ENCODE data around the gene MACROH2A1.

MACROH2A1 gene

DNA sequence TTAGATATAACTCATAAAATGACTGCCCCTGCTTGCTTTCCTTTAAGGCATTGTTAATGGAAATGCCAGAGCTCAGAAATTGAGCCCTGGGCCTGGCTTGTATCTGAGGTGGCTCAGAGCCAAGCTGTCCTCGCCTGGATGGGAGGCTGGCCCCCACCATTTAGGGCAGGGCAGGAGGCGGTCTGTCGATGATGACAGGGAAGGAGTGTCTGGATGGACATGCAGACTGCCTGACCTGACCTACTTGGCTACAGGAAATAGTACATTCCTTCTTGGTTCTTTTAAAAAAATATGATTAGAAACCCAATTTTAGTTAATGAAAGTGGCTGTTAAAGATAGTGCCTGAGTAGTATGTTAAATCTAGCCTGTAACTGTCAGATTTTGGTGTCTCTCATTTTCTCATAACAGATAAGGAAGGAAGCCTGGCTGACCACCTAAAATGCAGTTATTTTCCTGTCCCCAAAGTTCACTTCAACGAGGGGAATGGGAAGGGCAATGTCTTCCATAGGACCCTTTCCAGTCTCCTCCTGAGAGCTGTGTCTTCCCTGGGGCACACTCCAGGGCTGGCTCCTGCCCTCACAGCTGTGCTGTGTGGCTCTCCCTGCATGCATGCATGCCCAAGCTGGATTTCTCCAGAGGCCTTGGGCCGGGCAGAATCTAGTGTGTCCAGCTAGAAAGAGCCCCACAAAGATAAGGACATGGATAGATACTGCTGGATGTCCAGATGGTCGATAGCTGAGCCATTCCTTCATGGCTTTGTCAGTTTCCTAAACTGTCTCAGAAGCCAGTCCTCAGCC is 42.3 kb downstream of the MACROH2A1 start:
- no peak for DNase-seq (ENCODE audit: low read depth in 1 of 2, low spot score in 1 of 2)

DNA sequence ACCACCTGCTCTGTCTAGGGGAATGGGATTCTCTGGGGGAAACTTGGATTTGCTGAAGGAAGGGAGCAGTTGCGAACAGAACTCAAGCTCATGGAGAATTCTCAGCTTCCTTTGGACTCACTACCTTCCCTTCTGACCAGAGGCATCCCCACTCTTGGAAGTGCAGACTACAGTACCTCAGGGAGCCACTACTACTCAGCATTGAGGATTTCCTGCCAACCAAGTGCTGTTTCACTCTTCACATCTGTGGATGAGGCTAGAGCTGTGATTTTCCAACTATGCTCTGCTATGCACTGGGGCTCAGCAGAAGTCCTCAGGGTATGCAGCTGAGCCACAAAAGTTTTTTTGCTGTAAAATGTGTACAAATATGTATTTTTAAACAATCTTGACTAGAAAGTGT is 43.9 kb downstream of the MACROH2A1 start:
- DNase-seq (ENCODE audit: low read depth in 1 of 2, low spot score in 1 of 2): no peak

- DNase-seq (ENCODE audit: low read depth in 1 of 2, low spot score in 1 of 2): no peak
These were observed 44.9 kb downstream of the MACROH2A1 start for GRCh38 chr5:135353952-135354721.

DNA sequence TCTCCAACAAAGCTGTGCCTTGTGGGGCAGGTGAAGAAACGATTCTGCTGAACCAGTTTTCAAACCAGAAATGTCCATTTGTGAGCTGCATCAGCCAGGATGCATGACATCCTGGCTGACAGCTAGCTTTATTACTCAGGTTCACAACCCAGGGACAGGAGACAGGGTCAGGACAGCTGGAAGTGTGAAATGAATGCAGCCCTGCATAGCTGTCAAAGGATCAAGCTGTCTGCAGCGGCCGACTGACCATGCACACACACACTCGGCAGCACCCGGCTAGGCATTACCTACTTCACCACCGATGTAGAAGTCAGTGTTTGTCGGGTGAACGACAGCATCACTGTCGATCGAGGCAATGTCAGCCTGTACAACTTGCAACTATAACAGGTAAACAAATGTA is 48.5 kb downstream of the MACROH2A1 start:
- DNase-seq (ENCODE audit: low read depth in 1 of 2, low spot score in 1 of 2): no peak

DNA sequence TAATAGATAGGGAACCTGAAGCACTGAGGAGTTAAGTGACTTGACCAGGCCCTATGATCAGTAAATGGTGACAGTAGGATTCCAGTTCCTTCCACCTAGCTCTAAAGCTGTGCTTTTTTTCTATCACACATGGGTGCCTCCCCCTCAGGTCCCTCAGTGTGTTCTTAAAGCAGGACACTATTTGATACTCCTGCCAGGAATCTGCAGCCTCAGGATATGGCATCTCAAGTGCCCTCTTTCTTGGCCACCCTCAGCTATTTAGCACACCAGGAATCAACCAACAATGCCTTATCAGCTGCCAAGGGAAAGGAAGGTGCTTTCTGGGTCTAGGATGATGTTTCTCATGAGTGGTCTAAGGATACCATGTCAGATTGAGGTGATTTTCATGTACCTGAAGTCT is 49.1 kb downstream of the MACROH2A1 start:
- no peak for DNase-seq (ENCODE audit: low read depth in 1 of 2, low spot score in 1 of 2)

- no peak for DNase-seq (ENCODE audit: low read depth in 1 of 2, low spot score in 1 of 2)
These were observed 49.6 kb downstream of the MACROH2A1 start for GRCh38 chr5:135349451-135349850.

GRCh38 chr5:135348918-135349317 is 50.1 kb downstream of the MACROH2A1 start:
- no peak for DNase-seq (ENCODE audit: low read depth in 1 of 2, low spot score in 1 of 2)

GRCh38 chr5:135347392-135347791 is 51.6 kb downstream of the MACROH2A1 start:
- no peak for DNase-seq (ENCODE audit: low read depth in 1 of 2, low spot score in 1 of 2)

DNA sequence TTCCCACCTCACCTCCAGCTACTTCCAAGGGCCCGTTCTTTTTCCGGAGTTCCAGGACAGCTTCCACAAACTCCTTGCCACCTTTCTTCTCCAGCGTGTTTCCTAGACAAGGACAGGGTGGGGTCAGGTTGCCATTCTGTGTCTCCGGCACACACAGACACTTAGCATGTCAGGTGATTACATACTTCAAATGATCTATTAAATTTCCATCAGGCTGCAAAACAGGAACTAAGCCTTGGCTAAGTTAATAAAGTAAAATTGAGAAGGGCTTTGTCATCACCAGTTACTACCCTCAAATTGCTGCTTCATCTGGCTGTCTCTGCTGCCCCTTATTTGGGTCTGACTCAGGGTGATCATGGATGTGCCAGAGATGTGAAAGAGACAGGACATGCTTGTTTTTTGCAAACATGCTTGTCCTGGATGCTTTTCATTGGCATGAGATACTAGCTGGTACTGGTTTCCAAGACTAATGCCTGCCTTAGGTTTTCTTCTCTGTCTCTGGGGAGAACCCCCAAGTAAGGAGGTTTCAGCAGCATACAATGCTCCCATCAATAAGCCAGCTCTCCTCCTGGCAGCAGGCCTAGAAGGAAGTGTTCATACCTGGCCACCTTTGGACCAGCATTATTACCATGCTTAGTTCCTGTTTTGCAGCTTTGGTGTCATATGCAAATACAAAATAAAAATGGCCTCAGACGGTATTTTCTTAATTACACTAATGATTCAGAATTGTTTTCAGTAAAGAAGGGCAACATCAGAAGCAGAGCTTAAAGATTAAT is 52.9 kb downstream of the MACROH2A1 start:
- no peak for DNase-seq (ENCODE audit: low read depth in 1 of 2, low spot score in 1 of 2)

GRCh38 chr5:135344349-135344748 is 54.7 kb downstream of the MACROH2A1 start:
- no peak for DNase-seq (ENCODE audit: low read depth in 1 of 2, low spot score in 1 of 2)

- DNase-seq (ENCODE audit: low read depth in 1 of 2, low spot score in 1 of 2): no peak
These were observed 55.6 kb downstream of the MACROH2A1 start for GRCh38 chr5:135343413-135343812.

GRCh38 chr5:135342551-135342875 is 56.5 kb downstream of the MACROH2A1 start:
- DNase-seq (ENCODE audit: low read depth in 1 of 2, low spot score in 1 of 2): no peak

GRCh38 chr5:135341696-135342550 is 57.1 kb downstream of the MACROH2A1 start:
- no peak for DNase-seq (ENCODE audit: low read depth in 1 of 2, low spot score in 1 of 2)

- no peak for DNase-seq (ENCODE audit: low read depth in 1 of 2, low spot score in 1 of 2)
These were observed 57.9 kb downstream of the MACROH2A1 start for GRCh38 chr5:135341016-135341666.

GRCh38 chr5:135340568-135340967 is 58.5 kb downstream of the MACROH2A1 start:
- no peak for DNase-seq (ENCODE audit: low read depth in 1 of 2, low spot score in 1 of 2)

DNA sequence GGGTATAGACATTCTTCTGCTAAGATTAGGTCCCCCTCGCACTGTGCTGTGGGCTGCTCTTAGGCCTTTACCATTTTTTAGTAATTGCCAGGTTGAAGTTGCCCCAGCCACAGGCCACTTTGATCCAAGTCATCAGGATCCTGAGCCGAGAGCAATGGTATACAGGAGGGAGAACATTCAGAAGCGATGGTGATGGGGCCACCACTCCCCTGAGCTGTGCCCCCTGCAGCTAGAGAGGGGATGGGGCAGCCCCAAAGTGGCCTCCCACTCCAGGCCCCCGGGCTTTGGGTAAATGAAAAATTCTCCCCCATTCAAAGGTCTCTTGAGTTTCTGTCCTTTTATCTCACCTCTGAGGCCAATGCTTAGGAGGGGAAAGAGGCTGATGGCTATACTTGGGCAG is 59.4 kb downstream of the MACROH2A1 start:
- no peak for DNase-seq (ENCODE audit: low read depth in 1 of 2, low spot score in 1 of 2)

DNA sequence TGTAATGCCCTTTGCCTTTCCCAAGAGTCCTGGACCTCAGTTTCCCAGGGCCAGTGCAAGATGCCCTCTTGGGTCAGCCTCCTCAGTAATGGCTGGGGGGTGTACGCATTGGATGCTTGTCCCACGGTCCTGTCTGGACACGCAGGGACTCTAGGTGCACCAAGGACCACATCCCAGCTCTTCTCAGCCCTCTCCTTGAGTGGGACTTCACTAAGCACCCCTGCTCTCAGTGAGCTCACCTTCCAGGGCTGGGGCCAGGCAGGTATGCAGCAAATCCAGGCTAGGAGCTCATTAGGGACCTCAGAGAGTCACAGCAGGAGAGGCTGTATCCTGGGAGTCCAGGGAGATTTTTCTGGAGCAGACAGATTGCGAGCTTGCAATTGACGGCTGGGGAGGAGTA is 59.8 kb downstream of the MACROH2A1 start:
- DNase-seq (ENCODE audit: low read depth in 1 of 2, low spot score in 1 of 2): no peak

DNA sequence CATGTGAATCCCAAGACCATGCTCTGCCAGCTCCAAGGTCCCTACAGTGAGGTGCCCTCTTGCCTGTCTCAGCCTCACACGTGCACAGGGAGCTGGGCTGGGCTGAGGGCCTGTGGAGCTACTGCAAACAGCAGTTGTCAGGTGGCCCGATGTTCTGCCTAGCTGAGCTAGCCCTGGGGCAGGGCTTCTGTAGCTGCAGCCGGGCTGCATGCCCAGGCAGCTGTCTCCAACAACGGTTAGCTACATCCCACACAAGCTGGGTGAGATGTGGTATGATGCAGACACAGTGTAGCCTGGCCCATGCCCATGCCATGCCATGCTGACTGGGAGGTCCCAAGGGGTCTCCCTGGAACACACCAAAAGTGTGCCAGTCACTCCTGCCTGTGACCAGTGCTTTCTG is 62.0 kb downstream of the MACROH2A1 start:
- DNase-seq (ENCODE audit: low read depth in 1 of 2, low spot score in 1 of 2): no peak

GRCh38 chr5:135335031-135335828 is 63.8 kb downstream of the MACROH2A1 start:
- no peak for DNase-seq (ENCODE audit: low read depth in 1 of 2, low spot score in 1 of 2)
